Duodenal mucosa (tissue), 2 donors: ENCODE data around the gene STK10.
A peak's percentile ranks its signal among the peaks of the same experiment; 100 is the strongest.

Experiments used
- H3K27ac ChIP-seq: one replicate; pipeline ENCODE4 v1.7.0; 2013; ENCODE audit warnings: low read depth, low read length
- H3K27me3 ChIP-seq, 2 donors: one replicate each; pipeline ENCODE4 v1.7.0; 2013; ENCODE audit warnings: low read length in 2 of 2, control low read depth in 1 of 2; ENCODE audit not compliant: insufficient read depth in 2 of 2, control insufficient read depth in 1 of 2
- H3K36me3 ChIP-seq, 2 donors: one replicate each; pipeline ENCODE4 v1.7.0; 2013; ENCODE audit warnings: low read length in 2 of 2, control low read depth in 1 of 2; ENCODE audit not compliant: insufficient read depth in 2 of 2, control insufficient read depth in 1 of 2
- H3K4me1 ChIP-seq, 2 donors: one replicate each; pipeline ENCODE4 v1.7.0; 2013; ENCODE audit warnings: low read length in 2 of 2, control low read depth in 1 of 2; ENCODE audit not compliant: insufficient read depth in 2 of 2, control insufficient read depth in 1 of 2
- H3K4me3 ChIP-seq, 2 donors: one replicate each; pipeline ENCODE4 v1.7.0; 2013; ENCODE audit warnings: low read length in 2 of 2, low read depth in 1 of 2
- H3K9ac ChIP-seq, 2 donors: one replicate each; pipeline ENCODE4 v1.7.0; 2013; ENCODE audit warnings: low read length in 2 of 2, low read depth in 1 of 2
- H3K9me3 ChIP-seq, 2 donors: one replicate each; pipeline ENCODE4 v1.7.0; 2013; ENCODE audit warnings: low read length in 2 of 2, control low read depth in 1 of 2; ENCODE audit not compliant: control insufficient read depth in 1 of 2

Gene STK10

GRCh38 chr5:172144931-172145869, 42.8 kb downstream of the STK10 start:
- no peaks in the 10 kb centered on the region for H3K9me3 ChIP-seq
- H3K9ac ChIP-seq: no peak overlapping the region
- H3K27me3 ChIP-seq: no peaks in the 10 kb centered on the region
- H3K4me1 ChIP-seq: peaks cover 29% of the 10 kb centered on the region in 2 donors
- peaks cover 0 to 8% of the 10 kb centered on the region in 2 donors for H3K36me3 ChIP-seq
- no peak overlapping the region for H3K4me3 ChIP-seq
- H3K27ac ChIP-seq: no peak overlapping the region

GRCh38 chr5:172144291-172144815, 43.7 kb downstream of the STK10 start:
- Histone ChIP-seq H3K36me3 (peaks cover 0 to 8% of the 10 kb centered on the region in 2 donors), H3K9me3 (no peaks in the 10 kb centered on the region), H3K4me3 (no peak overlapping the region), H3K27ac (no peak overlapping the region), H3K27me3 (no peaks in the 10 kb centered on the region), H3K4me1 (peaks cover 29% of the 10 kb centered on the region in 2 donors), H3K9ac (no peak overlapping the region)

DNA sequence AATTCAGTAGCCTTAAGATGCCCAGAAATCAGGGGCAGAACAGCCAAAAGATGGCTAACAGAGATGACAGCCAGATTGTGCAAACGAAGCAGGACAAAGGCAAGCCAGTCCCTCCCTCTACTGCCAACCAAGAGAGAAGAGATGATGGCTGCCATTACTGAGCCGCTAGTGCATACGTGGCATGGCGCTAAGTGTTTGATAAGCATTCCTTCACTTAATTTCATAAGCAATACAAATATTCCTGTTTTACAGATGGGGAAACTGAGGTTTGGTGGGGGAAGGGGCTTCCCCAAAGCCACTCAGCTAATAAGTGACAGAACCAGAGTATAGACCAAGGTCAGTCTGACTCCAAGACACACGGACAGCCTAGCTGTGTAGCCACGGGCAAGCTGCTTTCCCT, 44.1 kb downstream of the STK10 start:
- no peaks in the 10 kb centered on the region for H3K27me3 ChIP-seq
- H3K4me1 ChIP-seq: peaks cover 29% of the 10 kb centered on the region in 2 donors
- peaks cover 0 to 8% of the 10 kb centered on the region in 2 donors for H3K36me3 ChIP-seq
- H3K9me3 ChIP-seq: no peaks in the 10 kb centered on the region
- H3K9ac ChIP-seq: no peak overlapping the region
- no peak overlapping the region for H3K4me3 ChIP-seq
- no peak overlapping the region for H3K27ac ChIP-seq

DNA sequence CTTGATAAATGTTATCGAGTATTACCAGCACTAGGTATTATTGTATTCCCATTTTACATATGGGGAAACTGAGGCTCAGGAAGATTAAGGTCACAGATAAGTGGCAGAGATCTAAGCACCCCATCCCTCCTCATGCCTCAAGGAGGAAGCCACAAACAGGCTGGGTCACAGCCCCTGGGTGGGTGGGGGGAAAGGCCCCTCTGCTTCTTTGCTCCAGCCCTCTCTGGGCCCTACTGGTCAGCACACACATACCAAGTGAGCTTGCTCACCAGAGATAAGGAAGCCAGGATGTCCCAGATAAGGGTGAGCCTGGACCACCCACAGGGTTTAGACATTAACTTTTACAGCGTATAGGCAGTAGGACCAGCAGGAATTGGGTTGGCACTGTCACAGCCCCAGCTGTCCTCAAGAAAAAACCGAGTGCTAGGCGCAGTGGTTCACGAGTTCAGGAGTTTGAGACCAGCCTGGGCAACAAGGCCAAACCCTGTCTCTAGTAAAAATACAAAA, 45.3 kb downstream of the STK10 start:
- Histone ChIP-seq H3K27ac (no peak overlapping the region), H3K4me1 (peaks cover 23 to 24% of the 10 kb centered on the region in 2 donors), H3K4me3 (no peak overlapping the region), H3K27me3 (no peaks in the 10 kb centered on the region), H3K36me3 (peaks cover 0 to 2% of the 10 kb centered on the region in 2 donors), H3K9me3 (no peaks in the 10 kb centered on the region), H3K9ac (no peak overlapping the region)

GRCh38 chr5:172141949-172142319, 46.1 kb downstream of the STK10 start:
- peaks cover 22% of the 10 kb centered on the region in 2 donors for H3K4me1 ChIP-seq
- H3K4me3 ChIP-seq: no peak overlapping the region
- H3K9ac ChIP-seq: no peak overlapping the region
- H3K27ac ChIP-seq: no peak overlapping the region
- no peaks in the 10 kb centered on the region for H3K36me3 ChIP-seq
- no peaks in the 10 kb centered on the region for H3K9me3 ChIP-seq
- no peaks in the 10 kb centered on the region for H3K27me3 ChIP-seq

GRCh38 chr5:172140866-172141265, 47.2 kb downstream of the STK10 start:
- Histone ChIP-seq H3K27ac (no peak overlapping the region), H3K9ac (no peak overlapping the region), H3K9me3 (no peaks in the 10 kb centered on the region), H3K36me3 (no peaks in the 10 kb centered on the region), H3K27me3 (no peaks in the 10 kb centered on the region), H3K4me1 (peaks cover 22% of the 10 kb centered on the region in 2 donors), H3K4me3 (no peak overlapping the region)

DNA sequence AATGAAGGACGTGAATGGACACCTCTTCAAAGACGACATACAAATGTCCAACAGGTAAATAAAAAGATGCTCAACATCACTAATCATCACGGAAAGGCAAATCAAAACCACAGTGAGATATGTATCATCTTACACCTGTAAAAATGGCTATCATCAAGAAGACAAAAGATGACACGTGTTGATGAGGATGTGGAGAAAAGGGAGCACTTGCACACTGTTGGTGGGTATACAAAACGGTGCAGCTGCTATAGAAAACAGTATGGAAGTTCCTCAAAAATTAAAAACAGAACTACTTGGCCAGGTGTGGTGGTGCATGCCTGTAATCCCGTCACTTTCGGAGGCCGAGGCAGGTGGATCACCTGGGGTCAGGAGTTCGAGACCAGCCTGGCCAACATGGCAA, 47.9 kb downstream of the STK10 start:
- H3K9me3 ChIP-seq: no peaks in the 10 kb centered on the region
- no peaks in the 10 kb centered on the region for H3K27me3 ChIP-seq
- no peak overlapping the region for H3K9ac ChIP-seq
- H3K4me3 ChIP-seq: no peak overlapping the region
- no peak overlapping the region for H3K27ac ChIP-seq
- no peaks in the 10 kb centered on the region for H3K36me3 ChIP-seq
- peaks cover 21% of the 10 kb centered on the region in 2 donors for H3K4me1 ChIP-seq

- H3K4me3 ChIP-seq: no peak overlapping the region
- H3K4me1 ChIP-seq: peaks cover 10 to 17% of the 10 kb centered on the region in 2 donors
Measured at GRCh38 chr5:172137046-172137445, 51.0 kb downstream of the STK10 start.

GRCh38 chr5:172133359-172134029, 54.5 kb downstream of the STK10 start:
- Histone ChIP-seq H3K27ac (no peak overlapping the region), H3K27me3 (no peaks in the 10 kb centered on the region), H3K36me3 (peaks cover 0 to 8% of the 10 kb centered on the region in 2 donors), H3K9me3 (no peaks in the 10 kb centered on the region), H3K9ac (no peak overlapping the region), H3K4me3 (peak overlapping the region in 1 of 2 donors; percentile 28), H3K4me1 (peaks cover 6 to 16% of the 10 kb centered on the region in 2 donors)

More at GRCh38 chr5:172137046-172137445, 51.0 kb downstream of the STK10 start:
- Histone ChIP-seq H3K9me3 (no peaks in the 10 kb centered on the region), H3K36me3 (no peaks in the 10 kb centered on the region), H3K9ac (no peak overlapping the region), H3K27ac (no peak overlapping the region), H3K27me3 (no peaks in the 10 kb centered on the region)

- Histone ChIP-seq H3K9ac (no peak overlapping the region), H3K4me1 (peaks cover 6 to 16% of the 10 kb centered on the region in 2 donors), H3K36me3 (peaks cover 4 to 8% of the 10 kb centered on the region in 2 donors), H3K4me3 (no peak overlapping the region), H3K9me3 (no peaks in the 10 kb centered on the region), H3K27me3 (no peaks in the 10 kb centered on the region), H3K27ac (no peak overlapping the region)
Measured at GRCh38 chr5:172131690-172132089, 56.3 kb downstream of the STK10 start.
